Activated CD4-positive, alpha-beta T cell treated with anti-CD3 and anti-CD28 coated beads, Interleukin-2, amount 50 U/mL, for 24 hours (primary cell): ENCODE results near the gene SMOC2.

Experiments
- DNase-seq, 2 donors: peaks; one replicate each; pipeline ENCODE4 v3.0.0-alpha.2; 2020; ENCODE audit warnings: low read depth in 1 of 2, low spot score in 1 of 2

Gene SMOC2

DNA sequence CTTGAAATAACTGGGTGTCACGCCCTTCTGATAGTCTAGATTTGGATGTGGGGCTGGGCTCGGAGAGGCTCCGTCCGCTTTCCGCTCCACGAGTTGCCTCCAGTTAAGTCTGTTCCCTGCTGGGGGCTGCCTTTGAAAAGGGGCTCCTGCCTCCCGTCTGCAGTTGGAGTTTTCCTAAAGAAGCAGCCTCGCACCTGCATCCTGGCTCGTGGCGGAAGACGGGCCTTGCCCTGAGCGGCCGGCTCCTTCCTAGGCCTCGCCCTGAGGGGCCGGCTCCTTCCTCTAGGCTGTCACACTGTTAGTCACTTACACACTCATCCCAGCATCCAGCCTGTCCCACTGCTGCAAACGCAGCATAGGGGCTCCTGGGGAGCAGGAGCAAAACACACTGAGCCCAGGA, 74.4 kb downstream of the SMOC2 start:
- no peak for DNase-seq

DNA sequence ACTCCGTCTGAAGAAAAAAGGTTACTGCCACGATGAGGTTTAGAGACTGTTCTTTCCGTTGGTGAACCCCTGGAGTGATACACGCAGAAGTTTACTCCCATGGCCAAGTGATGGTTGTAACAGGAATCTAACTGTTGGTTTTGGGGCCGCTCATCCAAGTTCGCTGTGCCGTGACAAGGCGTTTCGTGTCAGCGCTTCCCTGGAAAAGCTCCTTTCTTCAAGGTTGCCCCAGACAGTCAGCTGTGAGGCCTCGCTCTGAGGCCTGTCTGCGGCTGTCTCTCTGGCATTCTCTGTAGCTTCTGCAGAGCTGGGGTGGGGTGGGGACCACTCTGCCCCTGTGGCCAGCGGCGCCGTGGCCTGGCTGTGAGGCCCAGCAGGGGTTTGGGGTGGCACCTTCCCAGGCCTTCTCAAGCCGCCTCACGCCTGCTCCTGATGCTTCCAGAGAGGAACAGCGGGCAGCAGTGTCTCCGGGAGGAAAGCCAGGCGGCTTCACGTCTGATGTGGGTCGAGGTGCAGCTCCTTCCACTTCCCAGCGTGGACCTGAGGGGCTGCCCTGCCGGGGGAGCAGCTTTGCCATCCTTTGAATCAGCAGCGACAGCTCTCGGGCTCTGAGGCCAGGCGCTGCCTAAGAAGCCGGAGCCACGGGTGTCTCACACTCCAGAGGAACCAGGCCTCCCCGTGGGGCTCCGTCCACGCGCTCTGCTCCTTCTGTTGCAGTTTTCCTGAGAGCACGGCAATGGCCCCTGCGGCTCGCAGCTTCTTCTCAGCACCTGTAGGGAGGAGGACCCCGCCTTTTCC, 76.2 kb downstream of the SMOC2 start:
- DNase-seq, result no peak

DNA sequence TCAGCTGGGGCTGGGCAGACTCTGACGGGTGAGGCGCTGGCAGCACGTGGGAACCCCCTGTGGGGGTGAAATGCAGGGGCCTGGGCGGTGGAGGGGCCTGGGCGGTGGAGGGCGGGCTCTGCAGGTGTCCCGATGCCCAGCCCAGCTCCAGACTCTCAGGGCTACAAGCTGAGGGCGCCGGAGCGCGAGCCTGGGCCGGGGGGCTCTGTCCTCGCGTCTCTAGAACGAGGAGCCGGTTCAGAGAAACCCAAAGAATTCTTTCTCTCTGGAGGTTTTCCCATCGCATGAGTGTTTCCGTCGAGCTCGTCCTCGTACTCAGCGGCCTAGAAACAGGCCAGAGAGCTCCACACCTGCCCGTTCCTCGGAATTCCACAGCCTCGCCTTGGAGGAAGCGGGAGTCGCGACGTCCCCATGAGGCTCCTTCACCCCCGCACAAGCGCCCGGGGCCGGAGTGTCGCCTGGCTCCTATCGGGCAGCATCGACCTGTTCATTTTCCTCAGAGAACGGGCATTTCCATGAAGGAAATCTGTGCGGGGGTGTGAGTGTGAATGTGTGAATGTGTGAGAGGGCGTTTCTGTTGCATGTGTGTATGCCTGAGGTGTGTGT, 76.9 kb downstream of the SMOC2 start:
- no peak for DNase-seq

DNA sequence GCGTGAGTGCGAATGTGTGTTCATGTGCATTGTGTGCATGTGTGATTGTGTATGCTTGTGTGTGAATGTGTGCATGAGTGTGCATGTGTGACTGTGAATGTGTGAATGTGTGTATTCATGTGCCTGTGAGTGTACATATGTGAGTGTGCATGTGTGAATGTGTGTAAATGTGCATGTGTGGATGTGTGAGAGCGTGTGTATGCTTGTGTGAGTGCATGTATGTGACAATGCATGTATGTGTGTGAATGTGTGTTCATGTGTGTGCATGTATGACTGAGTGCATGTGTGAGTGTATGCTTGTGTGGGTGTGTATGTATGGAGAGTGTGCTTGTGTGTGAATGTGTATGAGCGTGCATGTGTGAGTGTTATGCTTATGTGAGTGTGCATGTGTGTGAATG, 77.4 kb downstream of the SMOC2 start:
- DNase-seq, result no peak

DNA sequence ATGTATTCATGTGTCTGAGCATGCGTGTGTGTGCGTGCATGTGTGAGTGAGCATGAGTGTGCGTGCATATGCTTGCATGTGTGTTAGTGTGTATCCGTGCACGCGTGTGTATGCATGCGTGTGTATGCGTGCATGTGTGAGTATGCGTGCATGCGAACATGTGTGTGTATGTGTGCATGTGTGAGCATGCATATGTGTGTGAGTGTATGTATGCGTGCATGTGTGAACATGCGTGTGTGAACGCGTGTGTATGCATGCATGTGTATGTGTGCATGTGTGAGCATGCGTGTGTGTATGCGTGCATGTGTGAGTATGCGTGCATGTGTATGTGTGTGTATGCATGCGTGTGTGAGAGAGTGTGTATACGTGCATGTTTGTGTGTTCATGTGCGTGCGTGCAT, 77.9 kb downstream of the SMOC2 start:
- DNase-seq, result no peak

DNA sequence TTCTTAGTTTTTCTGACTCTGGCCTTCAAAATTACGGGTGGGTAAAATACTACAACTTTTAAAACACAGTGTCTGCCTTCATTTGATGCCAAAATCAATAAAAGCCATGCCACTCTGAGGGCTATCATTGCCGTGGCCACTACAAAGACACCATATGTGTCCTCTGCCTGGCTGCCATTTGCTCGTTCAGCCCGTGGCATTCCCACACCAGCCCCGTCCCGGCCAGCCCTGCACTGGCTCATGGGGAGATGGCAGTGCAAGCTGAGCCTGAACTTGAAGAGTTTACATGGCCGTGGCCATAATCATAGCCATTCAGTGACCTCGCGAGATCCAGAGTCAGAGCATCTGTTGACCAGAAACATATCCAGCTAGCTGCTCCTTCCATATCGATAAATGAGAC, 79.2 kb downstream of the SMOC2 start:
- DNase-seq, result no peak

DNA sequence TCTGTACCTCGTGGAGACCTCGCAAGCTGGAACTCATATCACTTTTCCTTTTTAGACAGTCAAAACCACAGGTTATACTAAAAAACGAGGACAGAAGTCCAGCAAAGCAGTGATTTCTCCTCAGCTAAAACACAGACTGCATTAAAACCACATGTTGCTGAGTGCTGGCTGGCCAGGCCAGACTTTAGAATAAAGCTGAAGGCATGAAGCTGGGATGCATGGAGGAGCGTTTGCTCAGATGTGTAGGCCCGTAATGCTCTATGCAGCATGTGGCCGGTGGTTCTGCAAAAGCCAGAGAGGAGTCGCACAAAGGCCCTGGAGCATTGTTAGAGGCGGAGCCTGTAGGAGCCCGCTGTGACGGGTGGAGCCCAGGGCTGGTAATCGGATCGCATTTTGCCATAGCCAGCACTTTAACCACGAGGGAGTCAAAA, 83.6 kb downstream of the SMOC2 start:
- no peak for DNase-seq

DNA sequence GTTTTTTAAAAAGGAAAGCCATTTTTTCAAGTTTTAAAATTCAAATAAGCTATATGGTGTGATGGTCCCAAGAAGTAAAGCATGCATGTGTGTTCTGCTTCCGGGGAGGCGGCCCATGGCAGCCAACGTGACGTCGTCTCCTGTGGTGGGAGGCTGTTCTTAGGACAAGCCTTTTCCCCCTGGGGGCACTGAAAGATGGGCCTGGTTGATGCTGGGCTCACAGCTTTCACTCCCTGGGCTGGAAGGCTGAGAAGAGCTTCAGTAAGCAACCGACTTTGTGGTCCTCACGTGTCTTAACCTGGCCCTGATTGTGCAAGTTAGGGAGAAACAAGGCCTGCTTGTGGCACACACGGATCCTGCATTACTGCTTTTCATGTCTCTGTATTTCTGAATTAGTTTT, 84.1 kb downstream of the SMOC2 start:
- no peak for DNase-seq

DNA sequence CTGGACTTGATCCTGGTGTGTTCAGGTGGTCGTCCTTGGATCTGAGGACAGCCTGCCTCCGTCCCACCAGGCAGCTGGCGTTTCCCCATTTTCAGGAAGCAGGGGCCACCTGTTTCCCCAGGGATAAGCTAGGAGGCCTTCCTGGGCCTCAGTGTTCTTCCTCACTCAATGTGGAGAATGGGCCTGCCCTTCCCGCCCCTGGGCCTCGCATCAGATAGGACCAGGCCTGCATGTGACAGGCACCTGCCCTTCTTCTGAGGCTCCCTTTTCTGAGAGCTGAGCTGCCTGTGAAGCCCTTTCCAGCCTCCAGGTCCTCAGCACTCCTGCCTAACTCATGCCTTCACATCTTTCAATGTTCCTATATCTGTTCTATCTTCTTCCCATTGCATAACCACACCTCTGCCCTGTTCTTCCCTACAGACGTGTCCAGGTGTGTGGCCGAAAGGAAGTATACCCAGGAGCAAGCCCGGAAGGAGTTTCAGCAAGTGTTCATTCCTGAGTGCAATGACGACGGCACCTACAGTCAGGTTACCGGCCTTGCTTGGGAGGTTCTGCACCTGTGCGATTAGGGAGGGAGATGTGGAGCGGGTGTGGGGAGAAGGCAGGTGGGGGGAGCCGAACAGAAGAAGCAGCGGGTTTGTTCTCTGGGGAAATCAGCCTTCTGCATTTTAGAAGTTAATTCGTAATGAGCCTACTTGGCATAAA, 85.1 kb downstream of the SMOC2 start:
- DNase-seq, result no peak

DNA sequence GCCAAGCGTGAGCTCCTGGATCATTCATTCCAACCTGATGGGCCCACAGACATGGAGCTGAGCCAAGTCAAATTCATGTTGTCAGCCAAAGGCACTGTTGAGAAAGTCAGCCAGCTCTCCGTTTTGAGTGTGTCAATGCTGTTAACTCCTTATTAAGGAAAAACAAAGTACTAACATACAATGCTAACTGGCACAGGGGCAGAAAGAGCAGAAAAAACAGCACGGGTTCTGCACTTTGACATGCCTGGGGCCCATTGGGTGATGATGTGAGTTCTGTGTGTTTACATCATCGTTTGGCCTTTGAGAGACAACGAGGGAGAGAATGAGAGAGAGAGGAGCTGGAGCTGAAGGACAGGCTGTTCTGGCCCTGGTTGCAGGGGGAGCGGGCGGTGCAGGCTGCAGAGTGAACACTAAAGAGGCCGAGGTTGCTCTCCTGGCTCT, 85.9 kb downstream of the SMOC2 start:
- DNase-seq, result no peak

DNA sequence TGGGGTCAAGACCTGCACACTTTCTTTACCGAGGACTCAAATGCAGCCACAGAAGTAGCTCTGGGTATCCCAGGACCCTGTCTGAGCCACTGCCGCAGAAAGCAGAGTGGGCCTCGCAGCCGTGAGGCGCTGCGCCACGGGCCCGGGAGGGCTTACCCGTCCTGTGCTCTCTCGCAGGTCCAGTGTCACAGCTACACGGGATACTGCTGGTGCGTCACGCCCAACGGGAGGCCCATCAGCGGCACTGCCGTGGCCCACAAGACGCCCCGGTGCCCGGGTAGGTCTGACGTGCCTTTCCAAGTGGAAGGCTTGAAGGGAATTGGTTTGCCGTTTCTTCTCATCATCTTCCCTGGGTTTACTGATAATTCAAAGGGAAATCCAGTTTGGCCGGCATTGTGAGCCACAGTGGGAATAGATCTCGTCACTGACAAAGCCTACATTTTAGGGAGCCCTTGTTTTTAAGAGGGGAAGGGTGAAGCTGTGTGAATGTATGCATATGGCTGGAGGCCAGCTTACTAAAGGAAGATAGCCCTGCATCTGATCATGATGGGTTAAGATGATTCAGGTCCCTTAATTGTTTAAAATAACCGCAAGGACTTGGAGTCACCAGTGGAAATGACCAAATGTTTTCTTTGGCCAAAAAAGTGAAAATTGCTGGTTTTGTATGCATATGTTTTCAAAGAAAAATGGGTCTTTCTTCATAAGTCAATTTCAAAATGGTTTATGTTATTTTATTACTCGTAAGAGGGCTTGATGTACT, 86.6 kb downstream of the SMOC2 start:
- no peak for DNase-seq

DNA sequence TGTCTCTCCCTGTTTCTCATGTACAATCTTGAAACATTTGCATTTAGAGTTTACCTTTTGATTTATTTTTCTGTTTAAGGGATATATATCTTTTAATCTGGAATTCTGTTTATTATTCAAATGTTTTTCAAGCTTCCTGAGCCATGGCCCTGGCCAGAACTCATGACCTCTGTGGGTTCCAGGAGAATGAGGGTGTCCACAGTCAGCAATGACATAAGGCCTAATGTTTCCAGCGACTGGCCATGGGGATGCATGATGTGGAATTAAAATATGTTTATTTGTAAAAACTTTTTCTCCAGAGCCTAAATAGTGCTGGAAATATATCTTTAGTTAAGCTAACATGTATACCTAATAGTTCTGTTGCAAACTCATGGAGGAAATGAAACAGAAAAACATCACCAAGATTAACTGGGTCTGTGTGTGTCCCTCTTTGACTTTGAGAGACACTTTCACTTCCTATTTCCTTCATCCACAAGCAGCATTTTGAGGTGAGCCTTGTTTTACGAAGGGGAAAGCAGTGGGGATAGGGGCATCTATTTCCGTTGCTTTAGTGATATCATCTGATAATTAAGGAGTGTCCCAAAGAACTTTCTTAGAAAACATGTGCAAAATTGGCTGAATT, 87.6 kb downstream of the SMOC2 start:
- no peak for DNase-seq

DNA sequence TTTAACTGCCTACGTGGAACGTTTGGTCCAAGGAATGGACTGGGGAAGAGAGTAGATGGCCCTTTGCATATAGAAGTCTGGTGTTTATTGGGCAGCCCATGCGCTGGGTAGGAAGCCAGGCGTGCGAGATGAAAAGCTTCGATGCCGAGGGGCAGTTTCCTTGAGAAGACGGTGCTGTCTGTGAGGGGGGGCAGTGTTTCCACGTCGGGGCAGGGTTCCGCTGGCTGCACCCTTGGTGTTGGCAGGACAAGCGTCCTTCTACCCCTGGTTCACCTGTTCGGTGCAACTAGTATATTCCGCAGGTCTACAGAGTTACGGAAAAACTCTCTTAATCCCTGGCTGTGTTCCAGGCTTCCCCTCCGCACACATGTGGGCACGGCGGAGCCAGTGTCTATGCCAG, 88.2 kb downstream of the SMOC2 start:
- no peak for DNase-seq

DNA sequence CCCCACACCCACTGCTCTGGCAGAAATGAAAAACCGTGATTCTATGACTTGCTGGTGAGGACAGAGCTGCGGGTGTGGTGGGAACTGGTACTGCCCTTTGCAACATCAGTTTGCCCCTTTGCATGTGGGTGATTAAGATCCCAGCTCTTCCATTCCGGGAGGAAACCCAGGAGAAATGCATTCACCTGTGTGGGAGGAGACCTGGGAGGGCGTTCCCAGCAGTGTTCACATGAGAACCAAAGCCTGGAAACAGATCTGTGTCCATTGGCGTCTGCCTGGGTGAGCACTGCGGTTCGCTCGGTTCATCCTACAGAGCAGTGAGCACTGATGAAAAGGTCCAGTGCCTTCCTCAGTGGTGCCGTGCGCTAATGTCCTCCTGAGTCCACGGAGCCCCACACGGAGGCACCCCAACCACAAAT, 89.7 kb downstream of the SMOC2 start:
- no peak for DNase-seq

DNA sequence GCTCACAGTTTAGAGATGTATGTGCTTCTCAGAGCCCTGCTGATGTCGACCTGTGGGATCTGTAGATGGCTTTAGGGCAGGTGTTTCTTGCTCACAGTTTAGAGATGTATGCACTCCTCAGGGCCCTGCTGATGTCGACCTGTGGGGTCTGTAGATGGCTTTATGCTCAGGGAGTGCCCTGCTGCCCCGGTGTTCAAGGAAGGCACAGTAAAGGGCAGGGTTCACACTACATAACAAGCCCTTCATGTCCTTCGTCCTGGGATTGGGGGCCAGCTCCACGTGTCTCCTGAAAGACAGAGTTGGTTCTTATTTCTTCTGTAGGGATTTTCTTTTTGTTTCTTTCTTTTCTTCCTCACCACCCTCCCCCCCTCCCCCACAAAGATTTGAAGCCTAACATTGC, 91.1 kb downstream of the SMOC2 start:
- DNase-seq, result no peak

DNA sequence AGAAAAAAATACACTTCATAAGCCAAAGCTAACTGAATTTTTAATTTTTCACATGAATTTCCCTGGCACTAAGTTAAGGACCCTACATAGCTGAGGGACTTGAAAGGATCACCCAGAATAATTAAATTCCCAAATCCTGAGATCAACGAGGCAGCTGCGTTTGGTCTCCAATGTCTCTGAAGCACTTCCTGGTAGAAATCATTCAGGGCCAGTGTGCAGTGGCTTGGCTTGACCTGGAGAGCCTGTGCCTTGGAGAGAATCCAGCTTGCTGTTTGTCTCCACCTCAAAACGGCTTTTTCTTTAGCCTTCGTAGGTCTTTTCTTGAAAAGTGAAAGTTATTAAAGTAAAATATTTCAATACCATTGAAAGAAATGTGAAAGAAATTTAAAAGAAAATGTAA, 92.4 kb downstream of the SMOC2 start:
- DNase-seq, result no peak

DNA sequence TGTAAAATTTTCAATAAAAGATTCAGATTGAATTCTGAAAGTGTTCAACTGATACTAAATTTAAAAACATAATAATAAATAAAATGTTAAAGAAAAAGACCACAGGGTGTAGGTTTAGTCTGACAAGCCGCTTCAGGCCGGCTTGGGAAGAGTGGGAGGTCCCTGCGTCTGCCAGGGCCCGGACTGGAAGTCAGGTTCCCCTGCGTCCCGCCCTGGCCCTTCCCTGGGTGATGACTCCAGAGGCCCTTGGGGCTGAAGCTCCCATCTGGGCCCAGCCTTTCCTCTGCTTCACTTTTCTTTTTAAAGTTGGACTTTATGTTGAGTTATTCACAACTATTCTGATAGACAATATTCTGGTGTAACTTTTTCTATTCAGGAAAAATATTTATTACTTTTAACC, 93.3 kb downstream of the SMOC2 start:
- DNase-seq, result no peak

DNA sequence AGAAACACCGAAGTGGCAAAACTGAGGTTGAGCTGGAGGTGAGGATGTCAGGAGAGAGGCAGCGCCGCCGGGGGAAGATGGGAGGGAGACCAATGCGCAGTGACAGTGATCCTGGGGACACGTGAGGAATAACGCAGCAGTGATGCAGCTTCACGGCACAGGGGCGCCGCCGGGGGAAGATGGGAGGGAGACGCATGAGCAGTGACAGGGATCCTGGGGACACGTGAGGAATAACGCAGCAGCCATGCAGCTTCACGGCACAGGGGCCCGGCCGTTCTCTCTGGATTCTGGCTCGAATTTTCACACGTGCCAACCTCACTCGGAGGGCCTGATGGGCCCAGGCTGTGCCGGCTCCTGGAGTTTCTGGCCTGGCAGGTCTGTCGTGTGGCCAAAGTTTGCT, 94.7 kb downstream of the SMOC2 start:
- DNase-seq, result no peak

DNA sequence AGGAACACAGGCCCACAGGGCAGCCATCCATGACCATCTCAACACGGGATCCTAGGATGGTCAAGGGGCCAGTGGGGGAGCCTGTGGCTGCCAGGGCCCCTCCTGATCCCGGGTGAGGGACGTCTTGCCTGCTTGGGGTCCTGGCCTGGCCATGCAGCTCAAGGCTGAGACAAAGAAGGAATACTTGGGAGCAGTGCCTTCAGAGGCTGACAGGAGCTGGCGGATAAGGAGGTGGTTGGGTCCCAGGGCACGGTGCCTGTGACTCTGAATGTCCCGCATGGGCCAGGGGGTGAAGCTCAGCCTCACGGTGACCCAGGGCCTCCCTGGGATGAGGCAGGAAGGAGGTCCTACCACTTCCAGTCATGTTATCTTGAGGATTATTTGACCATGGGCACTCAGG, 95.2 kb downstream of the SMOC2 start:
- DNase-seq, result no peak

DNA sequence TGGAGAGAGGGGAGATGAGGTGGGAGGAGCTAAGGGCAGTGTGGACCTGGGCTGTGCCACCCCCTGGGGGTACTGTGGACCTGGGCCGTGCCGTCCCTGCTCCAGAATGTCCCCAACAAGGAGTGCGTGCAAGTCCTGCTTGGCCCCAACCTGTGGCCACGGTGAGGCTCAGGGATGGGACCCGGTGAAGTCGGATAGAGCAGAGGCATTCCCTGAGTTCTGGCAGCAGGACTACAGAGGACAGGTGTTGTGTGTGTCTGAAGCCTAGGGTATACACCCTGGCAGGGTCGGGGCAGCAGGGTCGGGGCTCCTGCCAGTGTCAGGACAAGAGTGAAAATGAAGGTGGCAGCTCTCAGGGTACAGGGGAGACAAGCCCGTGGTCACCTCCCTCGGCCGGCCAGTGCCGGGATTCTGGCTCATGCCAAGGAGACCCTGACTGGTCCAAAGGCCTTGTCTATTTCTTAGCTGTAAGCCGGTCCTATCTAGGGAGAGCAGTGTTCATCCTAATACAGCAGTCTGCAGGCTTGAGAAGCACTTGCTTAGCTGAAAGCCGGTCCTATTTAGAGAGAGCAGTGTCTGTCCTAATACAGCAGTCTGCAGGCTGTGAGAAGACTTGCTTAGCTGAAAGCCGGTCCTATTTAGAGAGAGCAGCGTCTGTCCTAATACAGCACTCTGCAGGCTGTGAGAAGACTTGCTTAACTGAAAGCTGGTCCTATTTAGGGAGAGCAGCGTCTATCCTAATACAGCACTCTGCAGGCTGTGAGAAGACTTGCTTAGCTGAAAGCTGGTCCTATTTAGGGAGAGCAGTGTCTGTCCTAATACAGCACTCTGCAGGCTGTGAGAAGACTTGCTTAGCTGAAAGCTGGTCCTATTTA, 95.9 kb downstream of the SMOC2 start:
- no peak for DNase-seq
